Hippocampal formation (tissue), 2 donors: ENCODE data around the gene MORC1.
"Not testable (repeated sequence)": the region's sequence is repeated elsewhere in the genome, so short reads cannot be mapped to it uniquely, and the experiment has no call there.

Experiments
- DNase-seq, 2 donors: peaks; one replicate each; lab custom pipeline; 2025; lab: John Stamatoyannopoulos, UW

Gene MORC1

DNA sequence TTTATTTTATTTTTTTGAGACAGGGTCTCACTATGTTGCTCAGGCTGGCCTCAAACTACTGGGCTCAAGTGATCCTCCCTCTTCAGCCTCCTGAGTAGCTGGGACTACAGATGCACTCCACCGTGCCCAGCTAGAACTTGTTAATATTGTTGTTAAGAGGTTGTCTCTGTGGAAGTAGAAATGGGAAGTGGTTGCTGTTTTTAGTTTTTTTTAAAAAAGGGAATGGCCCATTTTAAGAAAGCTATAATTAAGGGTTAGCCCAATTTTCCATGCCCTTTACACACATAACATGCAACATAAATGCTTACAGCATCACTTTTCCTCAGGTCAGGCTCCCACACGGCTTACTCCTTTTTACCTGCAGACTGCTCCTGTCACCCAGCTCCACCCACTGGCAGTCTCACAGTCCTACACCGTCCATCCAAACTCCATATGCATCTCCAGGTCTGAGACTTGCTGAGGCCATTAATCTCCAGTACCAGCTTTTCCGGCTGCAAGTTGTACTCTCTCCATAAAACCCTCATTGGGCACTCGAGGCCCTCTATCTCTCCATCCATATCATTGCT is 19.8 kb downstream of the MORC1 start:
- no peak for DNase-seq

DNA sequence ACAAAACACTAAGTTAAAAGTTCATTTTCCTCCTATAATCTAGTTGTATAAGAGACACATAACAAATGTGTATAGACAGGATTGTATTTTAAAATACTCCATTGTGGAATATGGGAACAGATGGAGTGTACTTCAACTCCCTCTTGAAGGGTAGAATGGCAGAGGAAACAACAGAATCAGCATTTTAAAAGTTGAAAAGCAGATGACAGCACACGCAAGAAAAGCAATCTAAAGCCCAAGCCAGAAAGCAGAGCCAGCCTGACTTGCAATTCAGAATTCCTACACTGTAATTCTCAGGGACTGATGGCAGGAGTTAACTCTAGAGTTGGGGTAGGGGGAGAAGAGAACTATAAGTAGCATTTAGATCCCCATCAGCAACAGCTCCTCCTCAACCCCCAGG is 22.8 kb downstream of the MORC1 start:
- DNase-seq = no peak

DNA sequence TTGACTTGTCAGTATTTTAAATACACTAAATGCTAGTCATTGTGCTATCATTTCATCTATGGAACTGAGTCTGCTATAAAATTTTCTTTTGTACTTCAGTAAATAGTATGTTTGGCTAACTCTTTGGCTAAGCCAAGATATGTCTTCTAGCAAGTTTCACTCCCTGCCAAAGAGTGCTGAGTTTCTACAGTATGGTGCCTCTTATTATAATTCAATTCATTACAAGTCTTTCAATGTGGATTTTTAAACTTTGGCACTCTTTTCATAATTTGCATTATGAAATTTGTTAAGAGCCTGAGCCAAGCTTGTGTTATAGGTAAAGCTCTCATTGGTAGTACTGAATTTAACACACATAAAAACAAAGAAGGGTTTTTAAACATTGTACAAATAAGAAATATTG is 24.4 kb downstream of the MORC1 start:
- no peak for DNase-seq

DNA sequence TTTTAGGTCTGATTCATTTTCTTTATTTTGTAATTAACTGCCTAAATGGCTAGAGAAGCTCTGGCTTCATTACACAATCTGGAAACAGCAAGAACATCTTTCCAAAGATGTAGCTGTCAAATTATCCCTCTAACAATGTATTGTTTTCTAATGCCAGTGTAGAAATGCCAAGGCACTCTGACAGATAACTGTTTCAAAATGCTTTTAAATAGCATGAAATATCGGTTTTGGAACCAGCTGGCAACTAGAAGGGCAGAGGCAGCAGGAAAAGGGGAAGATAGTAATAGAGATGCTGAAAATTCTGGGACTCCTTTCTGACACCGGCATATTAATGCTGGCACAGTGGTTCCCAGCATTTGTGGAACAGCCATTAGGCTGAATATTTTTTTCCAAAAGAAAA is 26.1 kb downstream of the MORC1 start:
- DNase-seq = no peak

DNA sequence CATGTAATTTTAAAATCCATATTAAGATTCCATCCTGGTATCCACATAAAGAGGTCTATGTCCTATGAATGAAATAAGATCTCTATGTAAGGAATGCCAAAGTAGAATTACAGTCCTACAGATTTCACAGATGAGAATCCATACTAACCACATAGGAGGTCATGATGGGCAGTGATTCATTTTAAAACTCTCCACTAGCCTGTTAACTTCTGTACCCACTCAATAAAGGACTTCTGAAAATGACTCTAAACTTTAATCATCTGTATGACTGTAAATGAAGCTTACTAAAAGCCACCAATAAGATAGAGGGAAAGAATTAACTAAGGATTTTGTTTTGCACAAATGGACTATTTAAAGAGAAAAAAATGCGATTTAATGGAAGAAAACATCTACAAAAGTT is 28.7 kb downstream of the MORC1 start:
- DNase-seq = no peak

DNA sequence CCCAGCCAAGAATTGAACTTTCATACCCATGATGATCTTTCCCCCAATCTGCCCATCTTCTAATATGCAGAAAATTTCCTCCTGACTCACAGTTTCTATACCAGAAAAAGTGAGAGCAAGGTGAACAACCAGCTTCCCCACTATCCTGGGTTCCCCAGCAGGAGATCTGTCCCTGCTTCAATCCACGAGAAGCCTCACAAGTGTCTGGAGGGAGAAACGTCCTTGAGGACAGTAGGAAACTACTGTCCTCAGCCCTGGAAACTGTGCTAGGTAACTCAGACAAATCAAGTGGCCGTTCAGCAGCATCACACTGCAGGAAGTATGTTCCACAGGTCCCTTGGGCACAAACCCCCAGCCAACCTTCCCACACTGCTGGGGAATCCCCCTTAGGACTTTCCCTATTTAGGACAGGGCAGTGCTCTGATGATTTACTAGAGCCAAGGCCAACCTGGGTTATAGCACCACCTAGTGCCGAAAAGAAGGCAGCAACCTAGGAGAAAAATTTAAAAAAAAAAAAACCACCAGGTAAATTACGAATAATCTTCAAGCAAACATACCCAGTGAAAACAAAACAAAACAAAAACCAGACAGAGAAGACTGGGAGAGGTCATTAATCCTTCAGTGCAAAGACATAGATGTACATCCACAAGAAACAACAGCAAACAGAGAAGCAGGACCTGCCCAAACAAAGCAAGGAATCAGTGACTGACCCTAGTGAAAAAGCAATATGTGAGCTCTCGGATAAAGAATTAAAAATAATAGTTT is 36.0 kb downstream of the MORC1 start:
- no peak for DNase-seq

DNA sequence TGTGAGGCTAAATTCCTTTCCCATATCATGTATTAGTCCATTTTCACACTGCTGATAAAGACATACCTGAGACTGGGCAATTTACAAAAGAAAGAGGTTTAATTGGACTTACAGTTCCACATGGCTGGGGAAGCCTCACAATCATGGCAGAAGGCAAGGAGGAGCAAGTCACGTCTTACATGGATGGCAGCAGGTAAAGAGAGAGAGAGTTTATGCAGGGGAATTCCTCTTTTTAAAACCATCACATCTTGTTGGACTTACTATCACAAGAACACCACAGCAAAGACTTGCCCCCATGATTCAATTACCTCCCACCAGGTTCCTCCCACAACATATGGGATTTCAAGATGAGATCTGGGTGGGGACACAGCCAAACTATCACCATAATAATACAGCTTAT is 37.8 kb downstream of the MORC1 start:
- DNase-seq = not testable (repeated sequence)

DNA sequence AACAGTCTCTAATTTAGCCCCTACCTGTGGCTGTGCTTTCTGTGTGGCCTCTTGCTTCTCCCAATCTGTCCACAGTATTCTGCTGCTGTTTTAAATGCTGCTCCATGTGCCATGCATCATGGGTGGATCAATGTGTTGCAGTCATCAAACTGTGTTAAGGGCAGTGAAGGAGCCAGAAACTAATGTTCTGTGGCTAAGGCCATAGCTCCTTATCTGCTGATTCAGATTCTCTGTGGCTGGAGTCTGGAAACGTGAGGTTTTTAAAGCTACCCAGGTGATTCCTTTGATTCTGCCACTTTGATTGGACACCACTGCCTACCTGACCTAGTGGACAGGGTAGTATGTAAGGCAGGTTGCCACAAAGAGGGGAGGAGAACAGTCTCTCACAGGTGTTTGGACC is 44.8 kb downstream of the MORC1 start:
- DNase-seq = no peak

DNA sequence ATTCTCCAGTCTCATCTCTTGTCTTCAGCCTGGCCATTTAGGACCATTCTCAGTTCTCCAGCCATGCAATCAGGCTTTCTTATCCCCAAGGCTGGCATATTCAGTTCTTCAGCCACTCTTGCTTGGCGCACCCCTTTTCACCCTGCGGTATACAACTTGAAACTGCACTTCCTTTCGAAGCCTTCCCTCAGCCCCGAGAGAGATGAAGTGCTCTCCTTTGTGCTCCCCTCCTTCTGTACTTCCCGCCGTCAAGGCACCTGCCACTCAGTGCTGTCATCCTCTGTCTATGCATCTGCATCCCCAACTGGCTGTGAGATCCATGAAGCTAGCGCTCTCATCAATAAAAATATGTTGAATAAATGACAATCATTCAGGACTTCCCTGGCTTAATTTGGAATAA is 45.7 kb downstream of the MORC1 start:
- no peak for DNase-seq

DNA sequence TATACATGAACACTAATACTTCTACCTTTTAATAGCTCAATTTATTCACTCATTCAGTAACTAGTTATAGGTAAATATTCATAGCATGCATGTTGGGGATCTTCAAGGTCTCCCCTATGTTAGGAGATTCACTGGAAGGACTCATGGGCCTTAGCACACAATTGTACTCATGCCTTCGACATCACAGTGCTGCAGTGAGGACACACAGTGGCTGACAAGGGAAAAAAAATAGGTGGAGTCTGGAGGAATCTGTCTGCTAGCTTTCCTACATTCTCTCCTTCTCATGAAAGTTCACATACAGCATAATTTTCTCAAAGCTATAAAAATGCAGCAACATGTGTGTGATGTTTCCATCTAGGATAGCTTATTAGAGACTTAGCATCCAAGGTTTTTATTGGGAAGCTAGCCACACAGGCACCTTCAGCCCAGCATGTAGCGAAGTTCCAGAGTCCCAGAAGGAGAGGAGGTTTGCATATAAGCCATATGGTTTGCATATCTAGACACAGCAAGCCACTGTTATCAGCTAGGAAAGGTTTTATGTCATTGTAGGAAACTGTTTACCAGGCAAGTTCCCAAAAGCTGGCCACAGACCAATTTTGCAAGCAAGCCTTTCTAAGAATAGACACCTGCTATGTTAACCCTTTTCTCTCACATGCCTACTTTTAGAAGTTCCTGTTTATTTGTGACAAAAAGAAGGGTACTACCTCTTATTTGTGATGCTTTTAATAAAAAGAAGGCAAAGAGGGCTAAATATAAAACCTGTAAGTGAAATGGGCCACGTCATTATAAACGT is 46.4 kb downstream of the MORC1 start:
- no peak for DNase-seq

DNA sequence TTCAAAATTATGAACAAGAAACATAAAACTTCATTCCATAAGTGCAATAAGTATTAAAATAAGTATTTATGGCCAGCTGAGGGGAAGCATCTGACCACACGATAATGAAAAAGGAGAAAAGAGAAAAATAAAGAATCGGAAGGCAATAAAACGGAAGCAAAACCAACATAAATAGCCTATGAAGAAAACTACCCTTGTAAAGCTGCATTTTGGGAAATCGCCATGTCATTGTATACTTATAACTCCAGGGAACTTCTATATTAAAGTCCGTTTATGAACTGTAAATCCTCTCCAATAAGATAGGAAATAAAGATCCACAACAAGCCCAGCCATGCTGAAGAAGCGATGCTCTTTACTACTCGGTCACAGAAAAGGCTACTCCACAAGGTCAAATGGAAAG is 47.7 kb downstream of the MORC1 start:
- no peak for DNase-seq

DNA sequence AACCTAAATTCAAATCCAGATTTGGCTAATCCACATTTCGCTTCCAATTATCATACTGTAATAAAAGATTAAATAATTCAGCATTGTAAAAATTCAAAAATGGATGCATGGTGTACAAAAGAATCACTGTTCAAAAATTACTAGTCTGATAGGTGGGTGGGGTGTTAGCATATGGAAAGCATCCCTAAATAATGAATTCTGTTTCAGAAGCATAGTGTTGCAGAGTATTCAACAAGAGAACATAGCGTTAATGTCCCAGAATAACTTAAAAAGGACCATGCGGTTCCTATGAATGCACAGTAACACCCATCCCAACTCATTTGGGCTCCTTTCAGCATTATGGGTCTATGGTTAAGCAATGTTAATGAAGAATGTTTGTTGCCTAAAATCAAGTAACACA is 51.1 kb downstream of the MORC1 start:
- DNase-seq = no peak

DNA sequence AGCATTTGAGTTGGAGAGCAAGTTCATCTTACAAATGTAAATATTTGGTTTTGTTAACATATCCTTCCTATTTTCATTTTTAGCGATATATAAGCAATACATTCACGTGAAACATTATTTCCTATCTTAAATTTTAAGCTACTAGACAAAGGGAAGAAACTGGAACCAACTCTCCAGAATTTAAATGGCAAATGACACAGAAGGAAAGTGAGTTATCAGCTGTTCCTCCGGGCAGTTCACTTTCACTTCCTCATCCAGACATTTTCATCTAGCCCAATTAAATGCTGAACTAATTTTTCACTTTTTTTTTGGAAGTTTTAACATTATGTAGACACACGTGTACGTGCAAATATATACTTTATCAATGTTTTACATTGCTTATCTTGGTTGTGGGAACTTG is 58.7 kb downstream of the MORC1 start:
- DNase-seq = no peak

DNA sequence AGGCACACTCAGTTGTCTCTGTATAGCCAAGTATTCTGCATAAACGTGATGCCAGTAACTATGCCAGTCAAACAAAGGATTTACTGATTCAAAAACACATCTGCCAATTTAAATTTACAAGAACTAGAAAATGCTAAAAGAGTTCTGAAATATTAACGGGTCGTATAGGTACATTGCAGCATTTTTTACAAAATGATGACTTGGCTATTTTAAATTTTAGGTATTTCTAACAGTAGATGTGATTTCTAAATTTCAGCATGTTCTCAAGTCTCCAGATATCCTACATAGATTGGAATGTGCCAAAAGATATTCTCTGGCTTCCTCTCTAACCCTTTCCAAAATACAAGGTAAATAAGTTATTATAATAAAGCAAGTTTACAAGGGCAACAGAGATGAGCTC is 60.3 kb downstream of the MORC1 start:
- DNase-seq = no peak

DNA sequence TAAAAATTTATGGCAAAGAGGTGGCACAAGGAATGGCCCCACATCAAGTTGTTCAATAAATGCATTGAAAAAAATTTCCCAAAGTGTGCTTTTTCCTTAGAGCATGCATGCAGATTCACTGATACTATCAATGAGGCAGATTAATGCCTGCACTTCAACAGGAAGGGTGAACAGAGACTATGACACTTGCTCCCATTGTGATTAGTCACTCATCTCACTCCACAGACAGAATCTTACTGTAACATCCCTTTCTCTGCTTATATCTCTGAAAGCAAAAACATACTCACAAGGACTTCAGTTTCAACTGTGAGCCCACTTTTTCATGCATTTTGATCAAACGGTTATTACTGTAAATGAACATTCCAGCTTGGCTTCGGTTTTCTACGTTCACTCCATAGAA is 60.9 kb downstream of the MORC1 start:
- no peak for DNase-seq

DNA sequence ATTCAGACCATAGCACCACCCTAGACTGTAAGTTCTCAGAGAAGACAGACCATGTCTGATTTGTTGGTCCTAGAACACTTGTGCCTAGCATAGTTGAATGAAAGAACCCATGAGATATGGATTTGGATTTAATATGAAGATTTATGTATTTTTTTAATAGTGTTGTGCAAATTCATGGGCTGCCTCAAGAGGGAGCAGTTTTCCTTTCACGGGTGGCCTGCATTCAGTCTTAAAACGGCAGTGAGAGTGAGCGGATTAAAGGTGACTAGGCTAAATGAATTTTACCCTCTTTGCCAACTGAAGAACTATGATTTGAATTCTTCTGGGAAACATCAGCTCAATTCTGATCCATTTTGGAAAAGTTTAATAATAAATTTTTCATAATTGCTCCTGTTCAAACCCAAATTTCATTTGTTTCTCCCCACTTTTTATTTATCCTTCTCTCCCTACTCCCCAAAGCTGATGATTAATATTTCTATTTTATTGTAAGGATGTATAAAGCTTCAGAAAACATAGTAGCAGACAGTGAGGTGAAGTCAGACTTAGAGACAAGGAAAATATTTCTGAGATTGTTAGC is 67.3 kb downstream of the MORC1 start:
- DNase-seq = no peak

DNA sequence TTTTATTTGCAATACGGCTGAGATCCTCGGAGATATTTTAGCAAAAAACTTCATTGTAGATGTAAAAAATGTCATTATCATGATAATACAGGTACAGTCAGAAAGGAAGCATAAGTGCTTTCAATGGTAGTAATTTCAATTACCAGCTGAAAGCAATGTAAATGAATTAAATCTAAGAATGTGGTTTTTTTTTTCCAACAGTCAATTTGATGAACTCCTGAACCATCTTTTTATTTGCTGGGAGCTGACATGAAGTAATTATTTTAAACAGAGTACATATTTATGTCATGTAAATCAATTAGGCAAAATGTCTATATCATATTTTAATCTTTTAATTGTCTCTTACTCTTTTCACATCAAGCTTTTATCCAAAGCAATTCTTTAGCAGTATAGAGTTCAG is 70.6 kb downstream of the MORC1 start:
- no peak for DNase-seq

DNA sequence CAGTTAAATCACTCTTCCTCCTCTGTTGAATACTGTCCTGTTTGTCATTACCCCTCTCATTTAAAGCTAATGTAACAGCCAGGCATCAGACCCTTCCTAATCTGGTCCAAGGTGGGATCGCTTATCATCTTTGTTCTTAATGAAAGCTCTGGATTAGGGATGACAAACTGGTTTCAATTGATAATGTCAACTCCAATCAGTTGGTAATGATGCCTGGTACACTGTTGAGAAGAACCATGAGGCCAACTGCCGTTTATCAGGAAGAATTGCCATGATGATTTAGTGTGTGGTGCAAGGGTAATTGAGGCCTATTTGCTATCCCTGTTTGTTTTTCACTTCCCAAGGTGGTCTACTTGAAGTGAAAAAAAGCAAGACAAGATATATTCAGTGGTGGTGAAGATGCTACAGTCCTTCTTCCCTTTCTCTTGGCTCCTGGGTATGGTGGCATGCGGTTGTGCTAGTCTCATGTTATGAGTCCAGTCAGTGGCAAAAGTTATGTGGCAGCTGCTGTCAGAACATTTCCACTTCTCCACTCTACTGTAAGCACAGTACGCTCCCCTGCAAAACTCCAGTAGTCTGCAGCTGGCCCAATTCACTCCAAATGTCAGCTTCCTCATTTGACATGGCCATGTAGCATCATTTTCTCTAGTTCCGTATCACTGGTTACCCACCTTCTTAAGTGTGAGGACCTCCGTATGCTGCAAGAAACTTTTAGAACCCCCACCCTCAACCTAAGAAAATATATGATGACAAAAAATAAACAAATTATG is 72.5 kb downstream of the MORC1 start:
- DNase-seq = no peak

DNA sequence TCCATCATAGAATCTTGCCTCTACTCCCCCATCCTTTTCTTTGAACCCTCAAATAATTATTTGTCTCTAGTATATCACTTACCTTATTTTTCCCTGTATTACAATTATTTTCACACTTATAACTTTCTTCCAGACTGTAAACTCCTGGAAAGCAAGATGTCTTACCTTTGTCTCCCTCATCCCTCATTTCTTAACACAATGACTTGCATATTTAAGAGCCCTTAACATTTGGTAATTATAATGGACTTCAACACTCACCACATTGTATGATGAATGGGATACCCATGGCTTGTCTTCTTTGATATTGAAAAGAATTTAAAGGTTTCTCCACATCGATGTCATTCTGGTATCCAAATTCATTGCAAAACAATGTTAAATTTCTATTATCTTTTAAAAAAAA is 82.9 kb downstream of the MORC1 start:
- no peak for DNase-seq

DNA sequence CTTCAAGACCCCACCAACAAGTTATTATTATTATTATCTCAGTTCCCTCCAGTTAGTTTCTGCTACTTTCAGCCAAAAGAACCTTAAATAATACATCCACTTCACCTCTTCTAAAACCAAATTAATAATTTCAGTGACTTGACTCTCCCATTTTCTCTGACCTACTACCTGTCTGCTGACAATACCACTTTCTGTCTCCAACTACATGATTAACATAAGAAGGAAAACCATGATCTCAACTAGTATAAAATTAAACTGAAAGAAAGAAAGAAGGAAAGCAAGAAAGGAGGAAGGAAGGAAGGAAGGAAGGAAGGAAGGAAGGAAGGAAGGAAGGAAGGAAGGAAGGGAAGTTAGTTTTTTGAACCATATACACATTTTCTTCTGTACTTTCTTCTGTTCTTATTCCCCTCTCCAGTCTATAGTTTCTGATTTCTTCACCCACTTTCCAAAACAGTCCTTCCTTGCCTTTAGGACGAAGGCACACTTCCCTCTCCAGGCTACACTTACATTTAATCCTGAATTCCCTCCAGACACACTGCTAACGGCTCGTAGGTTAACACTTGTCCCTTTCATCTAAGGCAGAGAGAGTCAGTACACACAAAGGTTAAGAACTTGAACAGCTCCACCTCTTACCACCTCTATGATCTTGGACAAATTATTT is 84.8 kb downstream of the MORC1 start:
- DNase-seq = no peak

DNA sequence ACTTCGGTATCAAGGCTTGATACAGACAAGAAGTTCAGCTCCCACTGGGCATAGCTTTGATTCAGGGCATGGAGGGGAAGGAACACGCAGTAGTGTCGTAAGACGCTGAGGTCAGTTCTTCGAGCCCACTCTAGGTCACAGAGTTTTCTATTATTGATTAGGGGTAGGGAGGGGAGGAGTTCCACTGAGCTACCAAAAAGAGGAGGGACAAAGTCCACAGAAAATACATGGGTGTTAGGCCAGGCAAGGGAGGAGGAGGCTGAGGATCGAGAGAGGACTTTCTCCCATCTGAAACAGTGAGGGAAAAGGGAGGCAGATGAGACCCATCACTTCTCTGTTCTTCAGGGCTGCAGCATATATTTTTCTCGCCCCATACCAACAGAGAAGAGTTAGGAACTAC is 89.2 kb downstream of the MORC1 start:
- no peak for DNase-seq

DNA sequence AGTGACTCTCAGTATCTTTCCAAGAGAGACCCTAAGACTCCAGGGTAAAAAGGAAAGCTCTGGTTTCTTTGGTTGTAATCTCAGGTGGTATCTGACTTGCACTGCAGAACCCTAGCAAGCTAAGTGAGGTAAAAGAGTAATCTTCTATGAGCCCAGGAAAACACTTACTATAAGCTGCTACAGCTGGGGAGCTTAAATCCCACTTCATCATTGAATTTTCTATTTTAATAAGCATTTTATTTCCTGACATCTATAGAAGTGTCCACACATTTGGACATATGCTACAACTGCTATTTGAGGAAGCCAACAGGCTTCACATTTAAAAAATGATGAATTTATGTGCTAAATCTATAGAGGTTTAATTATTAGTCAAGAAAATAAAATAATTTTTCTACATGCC is 91.1 kb downstream of the MORC1 start:
- no peak for DNase-seq
